Uterus (tissue), 4 donors: ENCODE measurements around the gene IFIT1B. TPM values are rescaled to one million over a fixed set of nuclear protein-coding genes. Genes with fewer than 3 reads are reported as not detected.

Source experiments
- DNase-seq, 2 donors: peaks; one replicate each; pipeline ENCODE4 v3.0.0-alpha.2; 2019 to 2020
- H3K27ac ChIP-seq, 2 donors: fragments of 200-600 bp; sonication (generic); 1 replicate in 1 of 2; 2 replicates in 1 of 2; pipeline ENCODE4 v1.5.1; 2016 to 2018
- H3K27me3 ChIP-seq, 2 donors: fragments of 200-600 bp; sonication (generic); one replicate each; pipeline ENCODE4 v1.5.1; 2018 to 2019; ENCODE audit warnings: control low read depth in 1 of 2
- H3K36me3 ChIP-seq, 2 donors: fragments of 200-600 bp; sonication (generic); one replicate each; pipeline ENCODE4 v1.5.1; 2019; ENCODE audit warnings: control low read depth in 1 of 2
- H3K4me1 ChIP-seq, 2 donors: fragments of 200-600 bp; sonication (generic); one replicate each; pipeline ENCODE4 v1.5.1; 2018 to 2019; ENCODE audit warnings: control low read depth in 1 of 2
- H3K4me3 ChIP-seq, 2 donors: fragments of 200-600 bp; sonication (generic); 1 replicate in 1 of 2; 2 replicates in 1 of 2; pipeline ENCODE4 v1.5.1; 2018 to 2019; ENCODE audit warnings: mild to moderate bottlenecking in 1 of 2
- H3K9me3 ChIP-seq, 2 donors: fragments of 200-600 bp; sonication (generic); one replicate each; pipeline ENCODE4 v1.5.1; 2019; ENCODE audit warnings: control low read depth in 1 of 2
- POLR2A ChIP-seq, 2 donors: fragments of 450-650 bp; IDR thresholded peaks; one replicate each; pipeline ENCODE4 v1.6.1; 2016; ENCODE audit warnings: antibody characterized with exemption in 2 of 2, mild to moderate bottlenecking in 1 of 2, moderate library complexity in 1 of 2
- intact Hi-C: fragments of 100-400 bp; cut with DNase I; formaldehyde crosslinking; loops from one replicate; pipeline ENCODE4 v1.15.1; 2023; ENCODE audit warnings: low total_unique reads
- total RNA-seq, 4 donors: library from RNA; depleted of rRNA in 3 of 4; stranded (reverse); fragments of >200 nt in 3 of 4; gene quantifications; one replicate each; pipeline versions ENCODE4 v1.1.0 to v1.2.4, GENCODE V29; 2014 to 2023
- TF ChIP-seq, protein P1 (sequence below), 4 experiments: fragments of 200-600 bp in 2 of 4; fragments of 450-650 bp in 2 of 4; sonication (generic) in 2 of 4; IDR thresholded peaks; one replicate each; pipeline ENCODE4 v1.5.1; 2016 to 2019; ENCODE audit warnings: antibody characterized with exemption in 4 of 4, mild to moderate bottlenecking in 2 of 4, moderate library complexity in 1 of 4
- donor health status: DM: yes; HTN: yes; CAD: no.

The IFIT1B gene
- total RNA-seq, 4 donors from 2014 or later, result 1.1 TPM; not detected in 3

DNA sequence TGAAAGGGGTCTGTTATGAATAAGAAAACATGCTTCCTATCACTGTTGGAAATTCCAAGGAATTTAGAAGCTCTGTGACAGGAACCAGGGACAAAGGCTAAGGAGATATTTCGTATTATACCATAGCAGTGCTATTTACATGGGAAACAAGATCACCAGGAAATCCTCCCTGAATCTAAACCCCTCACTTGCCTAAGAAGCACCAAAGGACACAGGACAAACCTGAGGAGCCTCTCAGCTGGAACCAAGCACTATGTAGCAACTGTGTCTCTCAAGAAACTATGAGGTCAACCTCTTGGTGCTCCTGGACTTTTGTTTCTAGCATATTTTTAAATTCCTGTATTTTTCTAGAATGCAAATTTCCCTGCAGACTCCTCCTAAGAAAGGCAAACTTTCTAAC lies 20.8 kb upstream of the IFIT1B start:
- H3K27ac ChIP-seq, result no peak overlapping the region
- H3K4me3 ChIP-seq, result no peak overlapping the region
- H3K27me3 ChIP-seq, result no peaks in the 10 kb centered on the region
- TF ChIP-seq, protein P1, sequence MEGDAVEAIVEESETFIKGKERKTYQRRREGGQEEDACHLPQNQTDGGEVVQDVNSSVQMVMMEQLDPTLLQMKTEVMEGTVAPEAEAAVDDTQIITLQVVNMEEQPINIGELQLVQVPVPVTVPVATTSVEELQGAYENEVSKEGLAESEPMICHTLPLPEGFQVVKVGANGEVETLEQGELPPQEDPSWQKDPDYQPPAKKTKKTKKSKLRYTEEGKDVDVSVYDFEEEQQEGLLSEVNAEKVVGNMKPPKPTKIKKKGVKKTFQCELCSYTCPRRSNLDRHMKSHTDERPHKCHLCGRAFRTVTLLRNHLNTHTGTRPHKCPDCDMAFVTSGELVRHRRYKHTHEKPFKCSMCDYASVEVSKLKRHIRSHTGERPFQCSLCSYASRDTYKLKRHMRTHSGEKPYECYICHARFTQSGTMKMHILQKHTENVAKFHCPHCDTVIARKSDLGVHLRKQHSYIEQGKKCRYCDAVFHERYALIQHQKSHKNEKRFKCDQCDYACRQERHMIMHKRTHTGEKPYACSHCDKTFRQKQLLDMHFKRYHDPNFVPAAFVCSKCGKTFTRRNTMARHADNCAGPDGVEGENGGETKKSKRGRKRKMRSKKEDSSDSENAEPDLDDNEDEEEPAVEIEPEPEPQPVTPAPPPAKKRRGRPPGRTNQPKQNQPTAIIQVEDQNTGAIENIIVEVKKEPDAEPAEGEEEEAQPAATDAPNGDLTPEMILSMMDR (IDR thresholded peaks at IDR 0.05), result no peak
- TF ChIP-seq POLR2A (IDR thresholded peaks at IDR 0.05), result no peak
- intact Hi-C loops, result no loop called here
- no peaks in the 10 kb centered on the region for H3K9me3 ChIP-seq
- no peaks in the 10 kb centered on the region for H3K36me3 ChIP-seq
- no peak for DNase-seq
- H3K4me1 ChIP-seq, result peaks cover 0 to 3% of the 10 kb centered on the region in 2 donors

DNA sequence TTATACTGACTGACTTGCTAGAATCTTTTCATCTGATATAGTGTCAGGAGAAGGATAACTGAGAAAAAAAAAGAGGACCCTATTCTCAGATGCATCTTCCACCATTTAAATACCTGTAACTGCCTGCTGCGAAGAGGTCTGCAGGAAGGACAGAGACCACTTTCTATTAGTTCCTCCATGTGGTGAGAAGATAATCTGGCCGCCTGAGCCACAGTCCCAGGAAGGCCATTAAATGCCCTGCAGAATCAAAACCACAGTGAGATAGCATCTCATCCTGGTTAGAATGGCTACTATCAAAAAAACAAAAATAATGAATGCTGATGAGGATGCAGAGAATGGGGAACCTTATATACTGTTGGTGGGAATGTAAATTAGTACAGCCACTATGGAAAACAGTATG lies 19.9 kb upstream of the IFIT1B start:
- DNase-seq, result no peak
- Histone ChIP-seq H3K27me3 (no peaks in the 10 kb centered on the region), H3K4me1 (no peaks in the 10 kb centered on the region), H3K27ac (no peak overlapping the region), H3K9me3 (no peaks in the 10 kb centered on the region), H3K36me3 (no peaks in the 10 kb centered on the region), H3K4me3 (no peak overlapping the region)
- TF ChIP-seq POLR2A (IDR thresholded peaks at IDR 0.05), result no peak
- TF ChIP-seq, protein P1 (IDR thresholded peaks at IDR 0.05), result no peak
- intact Hi-C loops, result no loop called here

DNA sequence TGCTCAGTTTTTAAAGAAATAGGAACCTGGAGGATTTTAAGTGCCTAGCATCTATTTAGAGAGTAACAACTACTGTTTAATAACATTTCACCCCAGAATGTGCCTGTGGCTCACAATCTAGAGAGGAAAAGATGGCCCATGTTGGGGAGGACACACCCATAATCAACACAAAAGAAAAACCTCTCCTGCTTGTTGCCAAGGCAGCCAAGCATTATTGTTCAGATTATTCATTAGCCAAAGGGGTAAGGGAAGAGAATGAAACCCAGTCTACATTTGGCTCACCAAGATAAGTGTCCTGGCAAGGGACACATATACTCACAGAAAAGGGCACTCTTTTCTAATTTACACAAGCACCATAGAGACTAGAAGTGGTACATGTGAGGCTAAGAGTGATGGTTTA lies 17.7 kb upstream of the IFIT1B start:
- no peak for DNase-seq
- intact Hi-C loops, result no loop called here
- no peak overlapping the region for H3K4me3 ChIP-seq
- H3K36me3 ChIP-seq, result no peaks in the 10 kb centered on the region
- H3K4me1 ChIP-seq, result no peaks in the 10 kb centered on the region
- no peaks in the 10 kb centered on the region for H3K27me3 ChIP-seq
- H3K27ac ChIP-seq, result no peak overlapping the region
- TF ChIP-seq POLR2A (IDR thresholded peaks at IDR 0.05), result no peak
- TF ChIP-seq, protein P1 (IDR thresholded peaks at IDR 0.05), result no peak
- H3K9me3 ChIP-seq, result no peaks in the 10 kb centered on the region

DNA sequence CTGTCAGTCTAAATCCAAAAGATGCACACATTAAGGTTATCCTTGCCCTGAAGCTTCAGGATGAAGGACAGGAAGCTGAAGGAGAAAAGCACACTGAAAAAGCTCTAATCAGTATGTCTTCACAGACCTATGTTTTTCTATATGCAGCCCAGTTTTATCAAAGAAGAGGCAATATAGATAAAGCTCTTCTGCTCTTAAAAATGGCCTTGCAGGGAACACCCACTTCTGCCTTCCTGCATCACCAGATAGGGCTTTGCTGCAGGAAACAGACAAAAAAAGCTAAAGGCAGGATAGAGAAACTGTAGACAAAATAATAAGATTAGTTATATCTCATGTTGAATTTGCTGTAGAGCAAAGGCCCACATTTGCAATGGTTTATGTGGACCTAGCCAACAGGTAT lies 14.9 kb upstream of the IFIT1B start:
- Histone ChIP-seq H3K36me3 (no peaks in the 10 kb centered on the region), H3K4me3 (no peak overlapping the region), H3K27ac (no peak overlapping the region), H3K9me3 (no peaks in the 10 kb centered on the region), H3K4me1 (no peaks in the 10 kb centered on the region), H3K27me3 (no peaks in the 10 kb centered on the region)
- no peak for DNase-seq
- intact Hi-C loops, result no loop called here
- TF ChIP-seq, protein P1 (IDR thresholded peaks at IDR 0.05), result no peak
- TF ChIP-seq POLR2A (IDR thresholded peaks at IDR 0.05), result no peak

DNA sequence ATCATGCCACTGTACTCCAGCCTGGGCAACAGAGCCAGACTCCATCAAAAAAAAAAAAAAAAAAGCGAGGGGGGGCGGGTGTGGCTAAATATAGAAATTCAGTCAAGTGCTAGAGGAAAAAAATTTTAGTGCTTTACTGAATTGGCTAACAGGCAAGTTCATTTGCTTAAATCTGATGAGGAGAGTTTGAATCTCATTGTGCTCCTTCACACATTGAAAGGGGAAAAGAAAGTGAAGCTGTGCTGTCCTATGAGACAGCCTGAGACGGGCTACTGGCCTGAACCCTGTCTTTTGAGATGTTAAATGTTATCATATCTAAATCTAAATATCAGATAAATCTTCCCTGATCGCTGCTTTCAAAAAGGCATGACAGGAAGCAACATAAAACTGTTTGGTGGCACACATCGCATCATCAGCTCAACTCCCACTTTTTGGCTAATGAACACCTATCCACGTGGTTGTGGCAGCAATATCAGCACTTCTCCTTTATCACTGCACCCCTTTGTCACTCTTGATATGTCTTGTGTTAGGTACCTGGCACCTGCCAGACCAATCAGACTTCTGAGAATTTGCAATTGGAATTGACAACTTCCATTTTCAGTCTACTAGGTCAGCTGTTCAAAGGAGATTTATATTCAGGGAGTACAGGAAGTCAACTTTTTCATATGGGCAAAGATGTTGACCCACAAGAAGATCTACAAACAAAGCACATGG lies 14.0 kb upstream of the IFIT1B start:
- Histone ChIP-seq H3K9me3 (no peaks in the 10 kb centered on the region), H3K4me1 (no peaks in the 10 kb centered on the region), H3K4me3 (no peak overlapping the region), H3K27me3 (no peaks in the 10 kb centered on the region), H3K27ac (no peak overlapping the region), H3K36me3 (no peaks in the 10 kb centered on the region)
- no peak for DNase-seq
- intact Hi-C loops, result no loop called here
- TF ChIP-seq, protein P1 (IDR thresholded peaks at IDR 0.05), result no peak
- TF ChIP-seq POLR2A (IDR thresholded peaks at IDR 0.05), result no peak
